Upper lobe of left lung (tissue), 4 donors: ENCODE data around the gene RETREG2.

Experiments used
- EP300 ChIP-seq, 4 donors: sonication (generic); formaldehyde crosslinking; IDR thresholded peaks; one replicate each; pipeline ENCODE4 v1.5.1; 2017; ENCODE audit warnings: antibody characterized with exemption in 4 of 4, control low read depth in 2 of 4
- POLR2A ChIP-seq, 4 donors: fragments of 450-650 bp; IDR thresholded peaks; one replicate each; pipeline ENCODE4 v1.5.1; 2016 to 2017; ENCODE audit warnings: antibody characterized with exemption in 4 of 4, mild to moderate bottlenecking in 2 of 4
- POLR2AphosphoS5 ChIP-seq, 2 donors: sonication (generic); formaldehyde crosslinking; IDR thresholded peaks; one replicate each; pipeline ENCODE4 v1.5.1; 2017; ENCODE audit warnings: antibody characterized with exemption in 2 of 2
- TF ChIP-seq, protein P1 (sequence below), 6 experiments: fragments of 450-650 bp in 4 of 6; fragments of 200-600 bp in 2 of 6; sonication (generic) in 2 of 6; IDR thresholded peaks; one replicate each; pipeline ENCODE4 v1.5.1; 2016 to 2019; ENCODE audit warnings: antibody characterized with exemption in 6 of 6

DNA sequence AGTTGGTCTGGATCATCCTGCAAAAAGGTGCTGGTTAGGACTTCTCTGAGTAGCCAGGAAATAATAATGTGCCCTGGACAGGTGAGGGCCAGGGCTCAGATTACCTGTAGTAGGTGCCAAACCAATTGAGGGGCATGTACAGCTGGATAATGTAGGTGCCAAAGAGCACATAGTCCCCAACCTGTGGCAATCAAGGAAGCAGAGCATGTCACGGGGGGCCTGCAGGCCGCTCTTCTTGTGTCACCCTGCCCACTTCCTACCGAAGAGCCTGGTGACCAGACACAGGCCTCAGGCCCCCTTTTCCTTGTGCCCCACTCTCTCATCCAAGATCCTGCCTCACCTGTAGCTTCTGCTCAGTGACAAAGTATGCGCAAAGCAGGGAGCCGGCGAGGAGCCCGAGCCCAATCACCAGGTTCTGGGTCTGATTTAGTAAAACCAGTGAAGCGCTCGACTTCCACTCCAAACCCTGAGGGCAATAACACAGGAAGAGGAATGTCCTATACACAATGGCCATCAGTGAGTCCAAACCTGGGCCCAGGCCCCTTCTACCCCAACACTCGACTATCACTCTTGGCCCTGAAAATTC is 35.5 kb downstream of the RETREG2 start:
- TF ChIP-seq, protein P1, sequence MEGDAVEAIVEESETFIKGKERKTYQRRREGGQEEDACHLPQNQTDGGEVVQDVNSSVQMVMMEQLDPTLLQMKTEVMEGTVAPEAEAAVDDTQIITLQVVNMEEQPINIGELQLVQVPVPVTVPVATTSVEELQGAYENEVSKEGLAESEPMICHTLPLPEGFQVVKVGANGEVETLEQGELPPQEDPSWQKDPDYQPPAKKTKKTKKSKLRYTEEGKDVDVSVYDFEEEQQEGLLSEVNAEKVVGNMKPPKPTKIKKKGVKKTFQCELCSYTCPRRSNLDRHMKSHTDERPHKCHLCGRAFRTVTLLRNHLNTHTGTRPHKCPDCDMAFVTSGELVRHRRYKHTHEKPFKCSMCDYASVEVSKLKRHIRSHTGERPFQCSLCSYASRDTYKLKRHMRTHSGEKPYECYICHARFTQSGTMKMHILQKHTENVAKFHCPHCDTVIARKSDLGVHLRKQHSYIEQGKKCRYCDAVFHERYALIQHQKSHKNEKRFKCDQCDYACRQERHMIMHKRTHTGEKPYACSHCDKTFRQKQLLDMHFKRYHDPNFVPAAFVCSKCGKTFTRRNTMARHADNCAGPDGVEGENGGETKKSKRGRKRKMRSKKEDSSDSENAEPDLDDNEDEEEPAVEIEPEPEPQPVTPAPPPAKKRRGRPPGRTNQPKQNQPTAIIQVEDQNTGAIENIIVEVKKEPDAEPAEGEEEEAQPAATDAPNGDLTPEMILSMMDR (IDR thresholded peaks at IDR 0.05): no peak
- no peak for TF ChIP-seq EP300 (IDR thresholded peaks at IDR 0.05)
- no peak for TF ChIP-seq POLR2AphosphoS5 (IDR thresholded peaks at IDR 0.05)
- no peak for TF ChIP-seq POLR2A (IDR thresholded peaks at IDR 0.05)
